GM11168 (cell line): Measurements from ENCODE around the gene FLOT1.

Experiments used
- in situ Hi-C: fragments of 300-500 bp; cut with MboI; formaldehyde crosslinking; loops from one replicate; pipeline ENCODE4 v1.12.0; 2022; ENCODE audit warnings: low sequenced_read_pairs; ENCODE audit not compliant: unreplicated experiment

Gene FLOT1

DNA sequence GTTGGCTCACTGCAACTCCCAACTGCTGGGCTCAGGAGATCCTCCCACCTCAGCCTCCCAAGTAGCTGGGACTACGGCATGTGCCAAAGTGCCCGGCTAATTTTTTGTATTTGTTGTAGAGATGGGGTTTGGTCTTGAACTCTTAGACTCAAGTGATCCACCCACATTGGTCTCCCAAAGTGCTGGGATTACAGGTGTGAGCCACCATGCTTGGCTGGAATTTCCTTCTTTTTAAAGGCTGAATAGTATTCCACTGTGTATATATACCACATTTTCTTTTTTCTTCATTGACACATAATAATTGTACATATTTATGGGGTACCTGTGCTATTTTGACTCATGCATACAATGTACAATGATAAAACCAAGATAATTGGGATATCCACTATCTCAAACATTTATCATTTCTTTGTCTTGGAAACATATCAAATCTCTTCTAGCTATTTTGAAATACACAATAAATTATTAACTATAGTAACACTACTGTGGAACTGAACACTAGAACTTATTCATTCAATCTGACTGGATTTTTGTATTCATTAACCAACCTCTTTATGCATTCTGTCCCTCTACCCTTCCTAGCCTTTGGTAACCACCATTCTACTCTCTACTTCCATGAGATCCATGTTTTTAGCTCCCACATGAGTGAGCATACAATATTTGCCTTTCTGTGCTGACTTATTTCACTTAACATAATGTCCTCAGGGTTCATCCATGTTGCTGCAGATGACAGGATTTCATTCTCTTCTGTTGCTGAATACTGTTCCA, 33.2 kb downstream of the FLOT1 start:
- in situ Hi-C loops = no loop called here

DNA sequence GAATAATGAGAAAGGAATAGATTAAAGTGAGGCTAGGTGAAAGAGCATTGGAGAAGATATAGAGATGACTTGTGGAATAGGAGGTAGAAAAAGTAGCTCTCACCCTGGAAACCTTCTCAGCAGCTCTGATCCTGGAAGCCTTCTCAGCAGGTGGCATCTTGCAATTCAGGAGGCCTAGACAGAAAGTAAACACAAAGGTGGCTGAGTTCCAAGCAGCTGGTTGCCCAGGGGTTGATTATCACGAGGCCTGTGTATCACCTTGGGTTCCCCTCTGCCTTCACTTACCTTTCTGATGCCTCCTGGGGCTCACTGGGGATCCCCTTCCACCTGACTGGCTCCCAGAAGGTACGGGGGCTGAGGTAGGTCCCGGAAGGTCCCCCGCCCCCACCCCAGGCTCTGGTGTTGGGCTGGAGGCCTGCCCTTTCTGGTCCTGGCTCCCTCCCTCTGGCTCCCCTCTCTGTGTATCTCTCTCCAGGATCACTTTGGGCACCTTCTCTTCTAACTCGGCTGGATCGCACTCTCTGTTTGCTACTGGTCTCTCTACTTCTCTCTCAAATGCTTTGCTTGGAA, 35.1 kb downstream of the FLOT1 start:
- in situ Hi-C loops = no loop called here

DNA sequence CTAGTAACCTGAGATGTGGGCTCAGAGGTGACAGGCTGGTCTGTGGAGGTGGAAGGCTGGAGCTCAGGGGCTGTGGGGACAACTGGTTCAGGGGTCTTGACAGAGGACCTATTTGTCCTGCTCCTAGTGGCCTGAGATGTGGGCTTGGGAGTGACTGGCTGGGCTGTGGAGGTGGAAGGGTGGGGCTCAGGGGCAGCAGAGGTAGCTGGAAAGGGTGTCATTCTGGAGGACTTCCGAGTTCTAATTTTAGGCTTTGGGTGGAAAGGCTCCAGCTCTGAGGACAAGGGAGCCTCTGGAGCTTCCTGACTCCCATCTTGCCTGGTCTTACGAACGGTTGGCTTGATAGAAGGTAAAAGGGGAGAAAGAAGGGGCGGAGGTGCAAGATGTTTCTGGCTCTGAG, 36.9 kb downstream of the FLOT1 start:
- in situ Hi-C loops = no loop called here

DNA sequence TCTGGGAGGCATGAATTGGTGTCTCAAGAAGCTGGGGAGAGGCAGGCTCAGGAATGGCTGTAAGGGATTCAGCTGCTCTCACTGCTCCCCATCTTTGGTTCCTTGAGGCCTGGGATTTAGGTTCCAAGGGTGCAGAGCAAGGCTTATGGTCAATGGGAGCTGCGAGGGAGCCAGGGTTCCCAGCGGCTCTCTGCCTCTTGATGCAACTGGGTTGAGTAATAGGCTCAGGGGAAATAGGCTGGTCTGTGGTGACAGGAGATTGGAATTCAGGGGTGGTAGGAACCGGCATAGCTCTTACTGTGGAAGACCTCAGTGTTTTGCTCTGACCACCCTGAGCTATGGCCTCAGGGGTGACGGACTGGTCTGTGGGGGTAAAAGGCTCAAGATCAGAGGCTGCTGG, 38.7 kb downstream of the FLOT1 start:
- in situ Hi-C loops = no loop called here

DNA sequence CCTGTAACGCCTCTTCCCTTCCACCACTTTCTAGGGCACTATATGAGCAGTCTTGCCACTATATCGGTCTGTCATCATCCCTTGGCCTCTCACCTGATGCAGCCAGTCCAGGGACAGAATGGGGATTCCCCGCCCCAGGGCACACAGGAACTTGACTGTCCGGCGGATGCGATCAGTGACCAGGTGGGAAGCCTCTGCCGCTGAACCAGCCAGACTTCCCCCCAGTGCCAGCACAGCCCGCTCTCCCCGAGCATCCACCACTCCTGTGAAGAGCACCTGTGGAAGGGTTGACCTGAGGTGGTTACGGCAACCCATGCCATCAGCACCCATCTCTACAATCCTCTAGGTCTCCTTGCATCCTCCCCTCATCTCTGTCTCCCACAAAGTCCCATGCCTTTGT, 39.5 kb downstream of the FLOT1 start:
- in situ Hi-C loops = no loop called here

DNA sequence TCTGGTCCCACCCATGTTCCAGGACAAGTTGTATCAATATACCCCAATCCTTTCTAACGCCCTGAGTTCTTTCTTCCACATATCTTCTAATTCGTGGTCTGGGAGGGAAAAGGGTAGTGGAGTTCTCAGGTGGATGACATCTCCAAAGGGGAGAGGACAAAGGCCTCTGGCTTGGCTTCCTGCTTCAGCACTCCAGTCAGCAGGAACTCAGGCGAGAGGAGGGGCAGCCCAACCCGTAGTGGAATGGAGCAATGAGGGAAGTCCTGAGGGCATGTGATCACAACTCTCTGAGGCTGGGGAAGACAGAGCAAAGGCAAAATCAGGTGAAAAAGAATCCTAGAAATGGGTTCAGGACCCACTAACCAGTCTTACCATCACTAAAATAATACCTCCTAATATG, 42.1 kb downstream of the FLOT1 start:
- in situ Hi-C loops = no loop called here

DNA sequence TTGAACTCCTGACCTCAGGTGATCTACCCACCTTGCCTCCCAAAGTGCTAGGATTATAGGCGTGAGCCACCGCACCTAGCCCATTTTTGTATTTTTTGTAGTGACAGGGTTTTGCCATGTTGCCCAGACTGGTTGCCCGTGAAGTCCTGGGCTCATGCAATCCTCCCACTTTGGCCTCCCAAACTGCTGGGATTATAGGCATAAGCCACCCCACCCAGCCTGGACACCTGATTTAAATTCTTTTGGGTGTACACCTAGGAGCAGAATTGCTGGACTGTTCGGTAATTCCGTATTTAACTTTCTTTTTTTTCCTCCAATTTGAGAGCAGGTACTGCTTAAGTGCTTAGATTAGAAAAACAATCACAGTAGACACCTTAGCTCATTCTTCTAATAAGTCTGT, 46.1 kb downstream of the FLOT1 start:
- in situ Hi-C loops = no loop called here

DNA sequence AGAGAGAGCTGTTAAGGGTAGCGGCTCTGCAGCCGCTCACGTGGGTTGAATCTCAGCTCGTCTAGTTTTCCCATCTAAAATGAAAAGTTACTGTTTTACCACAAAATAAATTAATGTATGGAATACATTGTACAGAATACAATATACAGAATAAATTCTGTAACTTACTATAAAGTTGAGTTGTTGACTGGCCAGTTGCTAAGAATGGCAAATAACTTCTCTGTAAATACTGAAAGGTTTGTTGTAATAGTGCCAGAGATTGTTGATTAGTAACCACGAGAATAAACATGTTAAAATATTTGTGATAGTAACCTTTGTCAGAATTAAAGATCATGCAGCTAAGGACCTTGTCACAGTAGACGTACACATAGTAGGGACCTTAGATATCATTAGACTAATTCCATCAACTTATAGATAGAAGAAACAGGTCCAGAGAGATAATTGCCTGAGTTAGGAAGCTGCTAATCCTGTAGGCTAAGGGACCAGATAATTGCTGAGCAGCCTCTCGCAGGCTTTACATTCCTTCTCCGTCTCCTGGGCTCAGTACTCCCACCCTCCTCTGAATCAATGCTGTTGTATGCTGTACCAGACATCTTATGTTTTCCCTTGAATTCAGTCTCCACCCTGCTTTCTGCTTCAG, 51.2 kb downstream of the FLOT1 start:
- in situ Hi-C loops = no loop called here

DNA sequence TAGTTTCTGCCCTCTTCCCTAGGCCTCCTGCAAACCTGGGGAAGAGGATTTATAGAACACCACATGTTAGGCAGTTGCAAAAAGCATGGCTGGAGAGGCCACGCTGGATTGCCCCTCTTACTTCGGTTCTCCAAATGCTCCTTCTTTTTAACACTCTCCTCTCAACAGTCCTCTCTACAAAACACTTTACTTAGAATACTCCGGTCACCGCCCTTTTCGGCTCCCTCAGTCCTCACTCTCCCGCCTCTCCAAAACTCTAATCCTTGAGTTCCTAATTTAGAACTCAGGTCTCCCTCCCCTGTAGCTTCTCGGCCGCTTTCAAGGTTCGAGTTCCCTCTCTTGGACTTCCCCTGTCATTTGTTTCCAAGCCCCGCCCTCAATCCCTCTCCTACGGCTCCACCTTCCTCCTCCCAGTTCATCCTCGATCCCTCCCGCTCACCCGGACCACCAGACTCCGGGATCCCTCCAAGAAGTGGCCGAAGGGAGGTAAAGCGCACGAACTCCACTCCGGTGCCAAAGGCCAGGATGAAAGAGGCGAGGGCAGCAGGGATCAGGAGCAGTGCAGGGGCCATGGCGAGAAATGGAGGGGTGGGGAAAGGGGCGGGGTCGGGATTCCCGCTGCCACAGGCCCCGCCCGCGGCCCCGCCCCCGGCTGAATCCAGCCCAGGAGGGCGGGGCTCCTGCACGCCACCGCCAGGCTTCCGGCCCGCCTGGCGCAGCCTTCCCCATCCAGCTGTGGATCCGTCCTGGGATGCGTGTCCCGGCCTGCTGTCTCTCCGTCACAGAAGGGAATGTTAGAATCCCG, 51.9 kb downstream of the FLOT1 start, which contains the start of gene NRM:
Gene NRM (minus strand): TSS at position 582 of the 805 bp plus-strand sequence. CDS start 10 bp downstream, at position 572.
- in situ Hi-C loops = no loop called here

DNA sequence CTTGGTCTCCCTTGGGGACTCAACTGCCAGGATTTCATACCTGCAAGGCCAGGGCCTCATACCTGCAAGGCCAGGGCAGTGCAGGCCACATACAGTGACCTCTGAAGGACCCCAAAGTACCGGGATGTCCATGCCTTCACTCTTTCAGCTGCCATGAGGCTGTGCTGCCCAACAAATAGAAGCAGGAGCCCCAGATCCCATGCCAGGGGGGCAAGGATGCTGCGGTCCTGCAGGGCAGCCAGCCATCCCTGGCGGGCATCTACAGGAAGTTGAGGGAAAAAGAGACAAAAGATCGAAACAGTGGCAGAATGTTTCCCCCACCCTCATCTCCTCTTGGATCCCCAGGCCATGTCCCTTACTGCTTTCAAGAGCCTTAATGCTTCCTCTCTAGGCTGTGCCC, 52.5 kb downstream of the FLOT1 start:
- in situ Hi-C loops = no loop called here

DNA sequence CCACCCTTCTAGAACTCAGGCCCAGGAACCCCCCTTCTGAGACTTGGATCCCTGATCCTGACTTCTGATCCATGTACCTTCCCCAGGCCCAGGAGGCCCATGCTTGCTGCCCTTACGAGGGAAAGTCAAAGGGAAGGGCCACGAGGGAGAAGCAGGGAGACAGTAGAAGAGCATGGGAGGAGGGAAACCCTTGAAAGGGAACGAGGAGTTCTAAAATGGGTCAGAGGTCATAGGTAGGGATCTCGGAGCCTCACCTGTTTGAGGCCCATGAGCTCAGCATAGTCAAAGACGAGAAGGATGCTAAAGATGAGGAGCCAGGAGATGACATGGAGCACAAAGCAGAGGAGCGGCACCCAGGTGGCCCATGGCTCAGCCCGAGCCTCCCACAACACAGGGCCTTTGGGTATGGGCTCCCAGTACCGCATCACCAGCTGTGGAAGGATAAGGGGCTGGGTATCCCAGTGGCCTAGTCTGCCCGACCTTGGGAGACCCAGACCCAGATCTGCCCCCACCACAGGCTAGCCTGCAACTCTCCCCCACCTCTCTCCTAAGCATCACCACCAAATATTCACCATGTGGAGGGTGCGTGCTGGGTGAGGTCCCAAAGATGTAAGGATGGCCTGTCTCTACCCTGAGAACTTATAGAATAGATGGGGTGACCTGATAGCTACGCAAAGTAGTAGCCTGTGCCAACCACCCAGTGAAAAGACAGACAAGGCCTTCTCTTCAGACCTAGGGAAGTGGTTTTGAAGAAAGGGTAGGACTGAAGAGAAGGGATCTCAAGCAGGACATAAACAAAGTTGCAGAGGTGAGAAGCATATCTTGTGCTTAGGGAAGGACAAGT, 53.2 kb downstream of the FLOT1 start:
- in situ Hi-C loops = no loop called here

DNA sequence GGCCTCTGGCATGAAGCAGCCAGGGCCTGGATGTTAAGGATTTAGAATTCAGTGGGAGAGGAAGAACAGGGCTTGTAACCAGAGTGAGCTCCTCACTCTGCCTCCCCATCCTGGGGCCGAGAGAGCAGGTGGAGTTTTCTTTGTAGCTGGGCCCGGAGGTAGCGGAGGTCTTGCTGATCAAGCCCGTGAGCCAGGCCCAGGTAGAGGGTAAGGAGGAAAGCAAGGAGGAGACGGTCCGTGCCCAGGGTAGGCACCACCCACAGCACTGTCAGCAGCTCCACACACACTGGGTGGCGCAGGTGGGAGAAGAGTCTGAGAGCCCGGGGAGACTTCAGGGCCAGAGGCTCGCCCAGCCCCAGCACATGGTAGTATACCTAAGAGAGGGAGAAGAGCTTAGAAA, 53.9 kb downstream of the FLOT1 start:
- in situ Hi-C loops = no loop called here

DNA sequence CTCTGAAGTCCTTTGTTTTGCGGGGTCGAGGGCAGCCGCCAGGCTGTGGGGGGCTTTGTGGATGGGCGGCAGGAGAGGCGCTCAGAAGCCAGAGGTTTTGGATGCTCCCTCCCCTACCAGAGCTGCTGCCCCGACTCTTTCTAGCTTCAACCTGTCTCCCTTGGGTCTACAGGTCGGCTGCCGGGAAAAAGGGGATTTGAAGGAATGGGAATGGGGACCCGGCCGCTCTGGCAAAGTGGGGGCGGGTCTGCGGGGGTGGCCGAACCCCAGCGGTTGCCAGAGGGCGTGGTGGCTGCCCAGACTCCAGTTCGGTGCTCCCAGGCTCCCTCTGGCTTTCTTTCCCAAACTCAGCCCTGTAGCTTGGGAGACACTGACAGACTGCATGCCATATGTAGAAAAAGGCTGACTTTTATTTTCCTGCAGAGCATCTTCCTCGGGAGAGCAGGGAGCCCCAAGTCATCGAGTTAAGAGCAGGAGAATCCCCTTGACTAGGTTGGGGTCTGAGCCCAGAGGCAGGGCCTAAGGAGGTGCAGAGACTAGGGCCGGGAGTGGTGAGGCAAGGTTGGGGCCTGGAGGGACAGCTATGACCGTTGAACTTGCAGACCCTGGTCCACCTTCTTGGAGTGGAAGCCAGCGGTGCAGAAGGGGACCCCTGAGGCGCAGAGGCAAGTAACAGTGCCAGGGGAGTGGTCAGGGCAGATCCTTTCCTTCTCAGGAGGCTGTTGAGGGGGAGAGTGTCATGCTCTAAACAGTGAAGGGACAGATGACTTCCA, 54.6 kb downstream of the FLOT1 start:
- in situ Hi-C loops = no loop called here

DNA sequence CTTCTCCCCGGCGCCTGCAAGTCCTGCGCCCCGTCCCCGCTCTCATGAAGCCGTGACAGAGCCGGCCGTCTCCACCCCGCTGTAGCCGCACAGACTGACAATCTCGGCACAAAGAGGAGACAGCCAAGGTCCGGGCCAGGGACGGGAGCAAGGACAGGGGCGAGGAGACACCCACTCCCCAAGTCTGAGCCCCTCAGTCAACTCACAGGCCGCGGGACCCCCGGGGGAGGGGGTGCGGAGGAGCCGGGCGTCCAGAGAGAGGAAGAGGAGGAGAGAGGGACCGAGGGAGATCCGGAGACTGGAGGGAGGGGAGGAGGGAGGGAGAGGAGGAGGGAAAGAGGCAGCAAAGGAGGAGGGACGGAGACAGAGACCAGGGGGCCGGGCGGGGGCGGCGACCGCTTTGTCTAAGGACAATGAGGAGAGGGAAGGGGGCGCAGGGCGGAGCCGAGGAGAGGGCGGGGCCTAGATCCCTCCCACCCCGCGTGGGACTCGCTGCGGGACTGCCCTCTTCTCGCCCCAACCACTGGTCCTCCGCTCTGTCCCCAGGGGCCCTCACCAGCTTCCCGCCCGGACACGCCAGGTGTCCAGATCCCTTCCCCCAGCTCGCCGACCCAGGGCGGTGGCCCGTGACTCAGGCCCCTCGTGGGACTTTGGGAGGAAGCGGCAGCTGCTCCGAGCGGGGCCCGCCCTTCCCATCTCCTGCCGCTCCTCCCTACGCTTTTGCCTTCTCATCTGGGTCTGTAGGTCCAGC, 55.4 kb downstream of the FLOT1 start:
- in situ Hi-C loops = no loop called here

DNA sequence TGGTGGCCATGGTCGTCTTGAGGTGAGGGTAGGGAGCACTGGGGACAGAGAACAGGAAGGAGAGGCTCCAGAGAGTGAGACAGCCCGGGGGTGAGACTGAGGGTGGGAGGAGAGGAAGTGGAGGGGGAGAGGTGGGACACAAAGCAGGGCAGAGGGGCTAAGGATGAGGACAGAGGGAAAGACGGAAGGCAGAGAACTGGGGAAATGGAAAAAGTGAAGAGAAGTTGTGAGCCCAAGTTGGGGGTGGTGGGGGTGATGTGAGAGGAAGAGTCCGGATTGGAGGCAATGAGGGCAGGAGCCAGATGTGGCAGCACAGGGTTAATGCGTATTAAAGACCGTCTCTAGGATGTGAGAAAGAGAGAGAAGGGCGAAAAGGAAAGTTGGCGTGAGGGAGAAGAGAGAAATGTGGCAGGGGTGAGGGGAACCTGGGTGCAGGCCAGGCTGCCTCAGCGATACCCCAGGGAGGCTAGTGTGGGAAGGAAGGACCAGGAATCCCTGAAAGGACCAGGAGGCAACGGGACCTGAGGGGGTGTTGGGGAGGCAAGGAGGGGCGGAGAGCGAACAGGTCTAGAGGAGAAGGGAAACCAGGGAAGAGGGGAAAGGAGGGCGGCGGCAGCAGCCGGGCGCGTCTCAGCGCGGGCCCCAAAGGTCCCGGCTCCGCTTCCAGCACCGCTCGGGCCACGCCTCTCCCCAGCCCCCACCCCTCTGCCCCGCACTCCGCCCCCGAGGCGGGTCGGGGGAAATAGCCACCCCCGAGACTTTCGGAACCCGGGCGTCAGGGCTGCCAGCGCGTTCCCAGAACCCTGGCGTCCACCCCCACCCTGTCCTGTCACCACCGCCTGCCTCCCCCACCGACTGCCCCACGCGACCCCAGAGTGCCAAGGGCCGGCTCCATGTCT, 56.2 kb downstream of the FLOT1 start, which contains the start of gene PPP1R18:
Gene PPP1R18 (minus strand): TSS at position 637 of the 899 bp plus-strand sequence. CDS start 627 bp downstream, at position 10.
- in situ Hi-C loops = no loop called here

DNA sequence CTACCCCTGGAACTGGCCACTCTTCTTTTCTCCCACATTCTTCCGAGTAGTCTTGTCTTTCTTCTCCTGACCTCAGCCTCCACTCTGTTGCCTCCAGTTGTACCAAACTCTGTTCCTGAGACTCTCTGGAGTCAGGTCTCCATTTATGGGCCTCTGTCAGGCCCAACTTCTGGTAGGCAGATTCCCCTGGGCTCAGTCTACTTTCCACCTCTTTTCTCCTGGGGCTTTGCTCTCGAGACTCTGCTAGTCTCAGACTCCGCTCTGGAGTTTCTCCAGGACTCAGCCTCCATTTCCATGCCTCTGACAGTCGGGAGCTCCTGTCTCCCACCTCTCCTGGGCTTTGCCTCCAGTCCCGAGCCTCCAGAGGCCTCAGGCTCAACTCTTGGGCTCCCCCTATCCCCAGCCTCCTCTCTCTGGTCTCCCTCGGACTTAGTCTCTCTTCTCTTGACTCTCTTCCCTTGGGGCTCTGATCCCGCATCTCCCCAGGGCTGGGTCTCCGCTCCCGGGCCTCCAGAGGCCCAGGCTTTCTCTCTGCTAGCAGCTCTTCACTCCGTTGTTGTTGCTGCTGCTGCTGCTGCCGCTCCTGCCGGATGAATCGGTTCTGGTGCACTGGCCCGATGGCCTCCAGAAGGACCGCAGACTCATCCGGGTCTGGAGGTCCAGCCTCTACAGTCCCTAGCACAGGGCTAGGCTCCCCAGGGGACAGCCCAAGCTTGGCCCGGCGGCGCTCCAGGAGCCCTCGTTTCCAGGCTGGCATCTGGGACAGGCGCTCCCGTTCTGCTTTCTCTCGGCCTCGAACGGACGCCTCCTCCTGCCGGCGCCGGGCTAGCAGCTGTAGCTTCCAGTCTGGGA, 57.1 kb downstream of the FLOT1 start:
- in situ Hi-C loops = no loop called here
